Thyroid gland (tissue), 4 donors: ENCODE results near the gene ASB7. TPM values are rescaled to one million over a fixed set of nuclear protein-coding genes. Genes with fewer than 3 reads are reported as not detected.

Source experiments
- DNase-seq, 2 donors: peaks; one replicate each; pipeline ENCODE4 v3.0.0-alpha.2; 2019
- H3K27ac ChIP-seq, 3 donors: fragments of 200-600 bp; sonication (generic); 1 replicate in 2 of 3; 2 replicates in 1 of 3; pipeline ENCODE4 v1.5.1; 2016 to 2019; ENCODE audit warnings: mild to moderate bottlenecking in 1 of 3, moderate library complexity in 1 of 3
- H3K27me3 ChIP-seq: fragments of 200-600 bp; sonication (generic); one replicate; pipeline ENCODE4 v1.5.1; 2019
- H3K36me3 ChIP-seq, 2 donors: fragments of 200-600 bp; sonication (generic); one replicate each; pipeline ENCODE4 v1.5.1; 2016 to 2019
- H3K4me1 ChIP-seq, 2 donors: fragments of 200-600 bp; sonication (generic); one replicate each; pipeline ENCODE4 v1.5.1; 2017 to 2019
- H3K4me3 ChIP-seq, 3 donors: fragments of 200-600 bp; sonication (generic); replicated peaks in 1 of 3; 1 replicate in 2 of 3; 2 replicates in 1 of 3; pipeline ENCODE4 v1.5.1; 2016; ENCODE audit warnings: mild to moderate bottlenecking in 1 of 3
- H3K9me3 ChIP-seq: fragments of 200-600 bp; sonication (generic); one replicate; pipeline ENCODE4 v1.5.1; 2017
- CTCF ChIP-seq, 6 experiments: fragments of 200-600 bp in 3 of 6; fragments of 450-650 bp in 3 of 6; sonication (generic) in 3 of 6; IDR thresholded peaks; one replicate each; pipeline ENCODE4 v1.5.1; 2016 to 2019; ENCODE audit warnings: antibody characterized with exemption in 6 of 6, mild to moderate bottlenecking in 2 of 6, inconsistent platforms in 1 of 6, moderate library complexity in 1 of 6
- POLR2A ChIP-seq, 2 donors: fragments of 450-650 bp; IDR thresholded peaks; one replicate each; pipeline ENCODE4 v1.6.1; 2017; ENCODE audit warnings: antibody characterized with exemption in 2 of 2, mild to moderate bottlenecking in 2 of 2, moderate library complexity in 1 of 2
- WGBS, 2 donors: methylation state at CpG; one replicate each; pipeline ENCODE4 v1.1.5; 2017; 5-methylcytosine and 5-hydroxymethylcytosine counted together
- intact Hi-C: fragments of 100-400 bp; cut with DNase I; formaldehyde crosslinking; loops from one replicate; pipeline ENCODE4 v1.15.1; 2023
- total RNA-seq, 4 donors: library from RNA; depleted of rRNA; stranded (reverse); fragments of >200 nt; gene quantifications; one replicate each; pipeline ENCODE4 v1.2.3, GENCODE V29; 2016

Gene ASB7
- total RNA-seq, 4 donors from 2014 or later: 16.2 to 21.0 (median 19.7) TPM

DNA sequence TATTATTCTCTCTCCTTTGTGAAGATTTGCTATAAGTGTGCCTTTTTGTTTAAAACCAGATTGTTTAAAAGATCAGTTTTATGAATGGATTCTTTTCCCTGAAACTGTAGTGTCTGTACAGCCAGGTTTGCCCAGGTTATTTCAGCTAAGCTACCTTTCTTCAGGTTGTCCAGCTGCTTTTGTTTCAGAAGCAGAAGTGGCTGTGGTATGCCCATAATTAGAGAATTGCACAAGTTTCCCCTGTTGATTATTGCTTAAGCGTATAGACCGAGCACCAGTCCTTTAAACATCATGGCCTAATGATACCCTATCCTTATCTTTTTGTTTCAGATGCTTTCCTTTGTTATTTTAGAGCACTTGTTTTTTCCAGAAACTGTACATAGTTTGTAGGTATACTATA is 10.2 kb downstream of the ASB7 start:
- H3K27me3 ChIP-seq: no peaks in the 10 kb centered on the region
- H3K9me3 ChIP-seq: no peaks in the 10 kb centered on the region
- H3K4me1 ChIP-seq: no peaks in the 10 kb centered on the region
- no peak overlapping the region for H3K27ac ChIP-seq
- H3K36me3 ChIP-seq: peaks cover 21 to 24% of the 10 kb centered on the region in 2 donors
- DNase-seq: no peak
- 89 to 95% methylated on average over 2 of the region's 2 CpGs for WGBS, 2 donors
- intact Hi-C loops: no loop called here
- H3K4me3 ChIP-seq: no peak overlapping the region
- TF ChIP-seq POLR2A (IDR thresholded peaks at IDR 0.05): no peak
- TF ChIP-seq CTCF (IDR thresholded peaks at IDR 0.05): no peak

- DNase-seq: no peak
- 98% methylated on average over 1 of the region's 1 CpG for WGBS, 2 donors
- Histone ChIP-seq H3K4me1 (no peaks in the 10 kb centered on the region), H3K27ac (no peak overlapping the region), H3K36me3 (peaks cover 21 to 24% of the 10 kb centered on the region in 2 donors), H3K27me3 (no peaks in the 10 kb centered on the region), H3K9me3 (no peaks in the 10 kb centered on the region), H3K4me3 (no peak overlapping the region)
- TF ChIP-seq CTCF (IDR thresholded peaks at IDR 0.05) (no peak), POLR2A (IDR thresholded peaks at IDR 0.05) (no peak)
- intact Hi-C loops: no loop called here
These were observed 10.8 kb downstream of the ASB7 start for GRCh38 chr15:100613208-100613607.

- intact Hi-C loops: no loop called here
- WGBS, 2 donors: 89 to 92% methylated on average over 2 of the region's 2 CpGs
- H3K36me3 ChIP-seq: peaks cover 21 to 24% of the 10 kb centered on the region in 2 donors
These were observed 11.9 kb downstream of the ASB7 start for GRCh38 chr15:100614336-100614735.

DNA sequence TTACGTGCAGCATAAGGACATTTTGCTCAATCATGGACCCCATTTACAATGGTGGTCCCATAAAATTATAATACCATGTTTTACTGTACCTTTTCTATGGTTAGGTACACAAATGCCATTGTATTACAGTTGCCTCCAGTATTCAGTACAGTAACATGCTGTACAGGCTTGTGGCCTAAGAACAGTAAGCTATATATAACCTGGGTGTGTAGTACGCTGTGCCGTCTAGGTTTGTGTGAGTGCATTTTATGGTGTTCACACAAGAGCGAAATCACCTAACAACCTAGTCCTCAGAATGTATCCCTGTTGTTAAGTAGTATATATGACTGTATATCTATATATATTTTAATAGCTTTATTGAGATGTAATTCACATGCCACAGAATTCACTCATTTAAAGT is 12.5 kb downstream of the ASB7 start:
- H3K4me3 ChIP-seq: no peak overlapping the region
- WGBS, 2 donors: 95 to 98% methylated on average over 4 of the region's 4 CpGs
- H3K27me3 ChIP-seq: no peaks in the 10 kb centered on the region
- intact Hi-C loops: no loop called here
- H3K36me3 ChIP-seq: peaks cover 17 to 20% of the 10 kb centered on the region in 2 donors
- H3K4me1 ChIP-seq: no peaks in the 10 kb centered on the region
- TF ChIP-seq POLR2A (IDR thresholded peaks at IDR 0.05) (no peak), CTCF (IDR thresholded peaks at IDR 0.05) (no peak)
- no peaks in the 10 kb centered on the region for H3K9me3 ChIP-seq
- no peak for DNase-seq
- no peak overlapping the region for H3K27ac ChIP-seq

More at GRCh38 chr15:100614336-100614735, 11.9 kb downstream of the ASB7 start:
- Histone ChIP-seq H3K4me1 (no peaks in the 10 kb centered on the region), H3K27ac (no peak overlapping the region), H3K4me3 (no peak overlapping the region), H3K27me3 (no peaks in the 10 kb centered on the region), H3K9me3 (no peaks in the 10 kb centered on the region)
- no peak for TF ChIP-seq POLR2A (IDR thresholded peaks at IDR 0.05)
- TF ChIP-seq CTCF (IDR thresholded peaks at IDR 0.05): no peak
- no peak for DNase-seq

GRCh38 chr15:100615801-100616200 is 13.4 kb downstream of the ASB7 start:
- H3K4me3 ChIP-seq: no peak overlapping the region
- no peaks in the 10 kb centered on the region for H3K27me3 ChIP-seq
- 65 to 69% methylated on average over 5 of the region's 5 CpGs for WGBS, 2 donors
- TF ChIP-seq CTCF (IDR thresholded peaks at IDR 0.05): no peak
- TF ChIP-seq POLR2A (IDR thresholded peaks at IDR 0.05): no peak
- no peaks in the 10 kb centered on the region for H3K4me1 ChIP-seq
- peaks cover 15 to 17% of the 10 kb centered on the region in 2 donors for H3K36me3 ChIP-seq
- H3K27ac ChIP-seq: no peak overlapping the region
- no peaks in the 10 kb centered on the region for H3K9me3 ChIP-seq
- no peak for DNase-seq
- intact Hi-C loops: no loop called here
